Activated naive CD4-positive, alpha-beta T cell treated with anti-CD3 and anti-CD28 coated beads for 36 hours (primary cell): Measurements from ENCODE around the gene PGK2. TPM values are rescaled to one million over a fixed set of nuclear protein-coding genes. Genes with fewer than 3 reads are reported as not detected.

ENCODE experiments used
- CTCF ChIA-PET: fragments of 350-600 bp; sonication (Branson Sonifier 250); formaldehyde crosslinking; loops from one replicate; lab custom pipeline; 2021; ENCODE audit warnings: antibody characterized with exemption; lab: Charles Lee
- DNase-seq: peaks from one replicate; pipeline ENCODE4 v3.0.0-alpha.2; 2020
- H3K27ac Mint-ChIP-seq: one replicate; pipeline ENCODE4 v1.8.0; 2021; ENCODE audit warnings: mild to moderate bottlenecking, mixed read lengths
- H3K27me3 Mint-ChIP-seq: one replicate; pipeline ENCODE4 v1.8.0; 2021; ENCODE audit warnings: low read depth, mixed read lengths
- H3K36me3 Mint-ChIP-seq: one replicate; pipeline ENCODE4 v1.8.0; 2021; ENCODE audit warnings: low read depth, mixed read lengths
- H3K4me1 Mint-ChIP-seq: one replicate; pipeline ENCODE4 v1.8.0; 2021; ENCODE audit warnings: low read depth, mixed read lengths
- H3K4me3 Mint-ChIP-seq: one replicate; pipeline ENCODE4 v1.8.0; 2021; ENCODE audit warnings: mild to moderate bottlenecking, moderate library complexity, mixed read lengths
- H3K9me3 Mint-ChIP-seq: one replicate; pipeline ENCODE4 v1.8.0; 2021; ENCODE audit warnings: mixed read lengths
- intact Hi-C: fragments of 100-400 bp; cut with micrococcal nuclease; formaldehyde crosslinking; loops from one replicate; pipeline ENCODE4 v1.15.1; 2023
- total RNA-seq, 2 experiments: library from RNA; stranded (reverse); gene quantifications; one replicate each; pipeline ENCODE4 v1.2.3, GENCODE V29; 2021

Gene PGK2
- total RNA-seq, 2 experiments from 2014 or later: not detected

DNA sequence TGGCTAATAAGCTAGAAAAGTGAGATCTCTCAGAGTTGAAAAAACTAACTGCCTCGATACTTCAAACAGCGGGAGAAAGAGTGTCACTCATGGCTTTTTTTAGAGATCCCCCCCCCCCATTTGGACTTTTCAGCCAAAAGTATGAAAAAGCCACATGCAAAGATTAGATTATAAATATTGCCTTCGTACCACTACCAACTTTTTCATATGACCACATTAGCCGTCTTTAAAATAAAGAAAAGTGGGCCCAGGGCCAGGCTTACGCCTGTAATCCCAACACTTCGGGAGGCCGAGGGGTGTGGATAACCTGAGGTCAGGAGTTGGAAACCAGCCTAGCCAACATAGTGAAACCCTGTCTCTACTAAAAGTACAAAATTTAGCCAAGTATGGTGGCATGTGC is 4.4 kb downstream of the PGK2 start:
- Mint-ChIP-seq H3K27me3 (no peaks in the 10 kb centered on the region), H3K4me3 (no peak overlapping the region), H3K4me1 (no peaks in the 10 kb centered on the region), H3K9me3 (no peaks in the 10 kb centered on the region), H3K36me3 (no peaks in the 10 kb centered on the region), H3K27ac (no peak overlapping the region)
- CTCF ChIA-PET: interaction anchor here (0.7 kb wide), 1 partner anchor 1473 kb away, joined by 3 read pairs; no protein-coding TSS in a partner anchor
- intact Hi-C loops: no loop called here
- no peak for DNase-seq

GRCh38 chr6:49782293-49782692 is 4.8 kb downstream of the PGK2 start:
- Mint-ChIP-seq H3K27me3 (no peaks in the 10 kb centered on the region), H3K4me1 (no peaks in the 10 kb centered on the region), H3K4me3 (no peak overlapping the region), H3K9me3 (no peaks in the 10 kb centered on the region), H3K27ac (no peak overlapping the region), H3K36me3 (no peaks in the 10 kb centered on the region)
- intact Hi-C loops: no loop called here
- CTCF ChIA-PET: interaction anchor here (0.7 kb wide), 1 partner anchor 1473 kb away, joined by 3 read pairs; no protein-coding TSS in a partner anchor
- DNase-seq: no peak

- Mint-ChIP-seq H3K9me3 (peaks cover 5% of the 10 kb centered on the region), H3K27me3 (no peaks in the 10 kb centered on the region), H3K4me3 (no peak overlapping the region), H3K4me1 (no peaks in the 10 kb centered on the region), H3K36me3 (no peaks in the 10 kb centered on the region), H3K27ac (no peak overlapping the region)
- CTCF ChIA-PET: no interaction called here
- intact Hi-C loops: no loop called here
- DNase-seq: no peak
Measured at GRCh38 chr6:49776444-49776843, 10.6 kb downstream of the PGK2 start.

DNA sequence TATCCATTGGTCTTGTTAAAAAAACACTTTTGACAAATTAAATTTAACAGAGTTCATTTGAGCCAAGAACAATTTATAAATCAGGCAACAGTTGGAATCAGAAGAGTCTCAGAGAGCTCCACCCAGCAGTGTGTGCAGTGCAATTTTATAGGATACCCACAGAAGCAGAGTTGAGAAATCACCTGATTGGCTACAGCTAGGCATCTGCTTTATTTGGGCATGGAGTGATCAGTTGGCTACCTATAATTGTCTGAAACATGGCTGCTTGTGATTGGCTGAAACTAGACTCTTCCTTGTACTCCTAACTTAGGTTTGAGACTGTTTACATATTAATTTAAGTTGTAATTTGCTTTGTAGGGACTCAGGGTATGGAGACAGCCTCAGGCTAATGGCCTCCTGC is 12.0 kb downstream of the PGK2 start:
- H3K4me3 Mint-ChIP-seq: no peak overlapping the region
- no peak for DNase-seq
- no peaks in the 10 kb centered on the region for H3K4me1 Mint-ChIP-seq
- CTCF ChIA-PET: no interaction called here
- intact Hi-C loops: no loop called here
- H3K9me3 Mint-ChIP-seq: peaks cover 5% of the 10 kb centered on the region
- H3K27ac Mint-ChIP-seq: no peak overlapping the region
- H3K27me3 Mint-ChIP-seq: no peaks in the 10 kb centered on the region
- no peaks in the 10 kb centered on the region for H3K36me3 Mint-ChIP-seq

GRCh38 chr6:49772285-49772684 is 14.8 kb downstream of the PGK2 start:
- CTCF ChIA-PET: no interaction called here
- intact Hi-C loops: no loop called here
- no peak overlapping the region for H3K4me3 Mint-ChIP-seq
- no peaks in the 10 kb centered on the region for H3K4me1 Mint-ChIP-seq
- DNase-seq: no peak
- no peaks in the 10 kb centered on the region for H3K36me3 Mint-ChIP-seq
- H3K27ac Mint-ChIP-seq: no peak overlapping the region
- peaks cover 5% of the 10 kb centered on the region for H3K9me3 Mint-ChIP-seq
- H3K27me3 Mint-ChIP-seq: no peaks in the 10 kb centered on the region

DNA sequence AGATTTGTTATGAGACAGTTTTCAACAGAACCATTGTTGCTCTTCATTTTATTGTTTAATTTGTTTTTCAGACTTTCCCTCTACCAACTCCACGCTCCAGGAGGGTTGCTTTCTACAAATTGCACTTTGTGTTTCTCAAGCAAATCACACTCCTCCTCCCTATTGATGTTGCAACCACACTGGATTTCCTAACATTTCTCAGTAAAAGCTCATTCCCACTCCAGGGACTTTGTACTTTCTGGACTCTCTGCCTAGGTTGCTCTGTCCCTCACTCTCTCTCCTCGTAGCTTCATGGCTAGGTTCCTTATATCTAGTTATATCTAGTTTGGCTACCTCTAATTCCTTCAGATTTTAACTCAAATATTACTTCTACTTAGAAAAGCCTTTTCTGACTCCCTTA is 20.3 kb downstream of the PGK2 start:
- H3K9me3 Mint-ChIP-seq: no peaks in the 10 kb centered on the region
- no peak for DNase-seq
- no peaks in the 10 kb centered on the region for H3K4me1 Mint-ChIP-seq
- no peak overlapping the region for H3K4me3 Mint-ChIP-seq
- H3K27me3 Mint-ChIP-seq: no peaks in the 10 kb centered on the region
- H3K36me3 Mint-ChIP-seq: no peaks in the 10 kb centered on the region
- H3K27ac Mint-ChIP-seq: no peak overlapping the region
- intact Hi-C loops: no loop called here
- CTCF ChIA-PET: no interaction called here

DNA sequence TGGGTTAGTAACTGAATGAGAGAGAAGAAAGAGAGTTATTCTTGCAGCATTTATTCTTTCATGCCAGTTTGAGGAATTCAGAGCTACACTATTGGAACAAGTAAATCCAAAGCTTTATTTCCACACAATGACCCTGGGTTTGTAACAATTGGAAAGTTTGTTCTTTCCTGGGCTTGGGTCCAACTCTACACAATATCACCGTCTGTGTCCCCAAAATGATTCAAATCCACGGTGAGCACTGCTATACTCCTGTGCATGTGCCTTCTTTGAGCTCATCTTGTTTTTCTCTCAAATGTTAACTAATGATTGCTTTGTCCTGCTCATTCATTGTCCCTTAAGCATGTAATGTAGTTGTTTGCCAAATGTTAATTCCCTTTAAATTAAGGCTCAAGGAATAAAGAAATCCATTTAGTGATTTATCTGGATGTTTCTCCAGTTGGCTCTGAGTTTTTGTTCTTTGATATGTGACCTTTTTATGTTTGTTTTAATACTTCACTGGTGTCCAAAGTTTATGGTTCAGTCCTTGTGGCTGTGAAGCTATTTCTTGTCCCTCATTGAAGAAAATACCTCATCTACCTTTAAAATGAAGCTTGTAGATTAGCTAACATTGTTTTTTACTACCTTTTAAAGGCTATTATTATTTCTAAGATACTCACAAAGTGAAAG is 22.4 kb downstream of the PGK2 start:
- Mint-ChIP-seq H3K4me1 (no peaks in the 10 kb centered on the region), H3K4me3 (no peak overlapping the region), H3K27ac (no peak overlapping the region), H3K9me3 (no peaks in the 10 kb centered on the region), H3K36me3 (no peaks in the 10 kb centered on the region), H3K27me3 (no peaks in the 10 kb centered on the region)
- CTCF ChIA-PET: no interaction called here
- intact Hi-C loops: no loop called here
- DNase-seq: no peak

- no peak for DNase-seq
- Mint-ChIP-seq H3K36me3 (no peaks in the 10 kb centered on the region), H3K9me3 (peaks cover 3% of the 10 kb centered on the region), H3K27me3 (no peaks in the 10 kb centered on the region), H3K4me1 (no peaks in the 10 kb centered on the region), H3K27ac (no peak within 1 kb of the TSS), H3K4me3 (no peak within 1 kb of the TSS)
- CTCF ChIA-PET: no interaction called here
- intact Hi-C loops: no loop called here
Measured at GRCh38 chr6:49744259-49744658, 42.8 kb downstream of the PGK2 start, which contains the start of gene CRISP3. Gene CRISP3, minus strand, starts transcription at chr6:49744388. Its CDS starts 21 bp downstream, at chr6:49744367.

GRCh38 chr6:49743429-49743828 is 43.7 kb downstream of the PGK2 start:
- intact Hi-C loops: no loop called here
- no peak overlapping the region for H3K27ac Mint-ChIP-seq
- CTCF ChIA-PET: no interaction called here
- H3K9me3 Mint-ChIP-seq: peaks cover 3% of the 10 kb centered on the region
- no peaks in the 10 kb centered on the region for H3K27me3 Mint-ChIP-seq
- H3K36me3 Mint-ChIP-seq: no peaks in the 10 kb centered on the region
- no peak for DNase-seq
- H3K4me1 Mint-ChIP-seq: no peaks in the 10 kb centered on the region
- H3K4me3 Mint-ChIP-seq: no peak overlapping the region

DNA sequence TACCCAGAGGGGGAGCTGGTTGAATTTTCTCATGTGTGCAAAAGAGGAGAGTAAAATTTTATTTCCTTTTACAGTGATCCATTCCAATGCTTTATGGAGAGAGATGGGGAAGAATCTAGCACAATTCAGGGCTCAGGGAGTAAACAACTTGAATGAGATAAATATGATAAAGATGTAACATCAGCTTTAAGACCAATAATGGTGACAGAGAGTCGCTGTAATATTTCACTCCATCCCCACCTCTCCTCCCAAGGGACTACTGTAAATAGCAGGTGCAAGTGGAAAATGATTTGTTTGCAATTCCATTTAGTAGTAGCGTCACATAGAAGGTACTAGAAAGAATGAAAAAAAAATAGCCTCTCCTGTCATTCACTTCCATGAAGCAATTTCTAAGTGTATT is 47.7 kb downstream of the PGK2 start:
- Mint-ChIP-seq H3K4me3 (no peak overlapping the region), H3K27me3 (no peaks in the 10 kb centered on the region), H3K4me1 (no peaks in the 10 kb centered on the region), H3K27ac (no peak overlapping the region), H3K9me3 (peaks cover 3% of the 10 kb centered on the region), H3K36me3 (no peaks in the 10 kb centered on the region)
- intact Hi-C loops: no loop called here
- DNase-seq: no peak
- CTCF ChIA-PET: no interaction called here

- Mint-ChIP-seq H3K27ac (no peak overlapping the region), H3K4me3 (no peak overlapping the region), H3K4me1 (no peaks in the 10 kb centered on the region), H3K27me3 (no peaks in the 10 kb centered on the region), H3K9me3 (peaks cover under 1% of the 10 kb centered on the region), H3K36me3 (no peaks in the 10 kb centered on the region)
- CTCF ChIA-PET: no interaction called here
- intact Hi-C loops: no loop called here
- DNase-seq: no peak
Measured at GRCh38 chr6:49736017-49736508, 51.0 kb downstream of the PGK2 start.
